ENCODE results near the gene OR2W1.

DNA sequence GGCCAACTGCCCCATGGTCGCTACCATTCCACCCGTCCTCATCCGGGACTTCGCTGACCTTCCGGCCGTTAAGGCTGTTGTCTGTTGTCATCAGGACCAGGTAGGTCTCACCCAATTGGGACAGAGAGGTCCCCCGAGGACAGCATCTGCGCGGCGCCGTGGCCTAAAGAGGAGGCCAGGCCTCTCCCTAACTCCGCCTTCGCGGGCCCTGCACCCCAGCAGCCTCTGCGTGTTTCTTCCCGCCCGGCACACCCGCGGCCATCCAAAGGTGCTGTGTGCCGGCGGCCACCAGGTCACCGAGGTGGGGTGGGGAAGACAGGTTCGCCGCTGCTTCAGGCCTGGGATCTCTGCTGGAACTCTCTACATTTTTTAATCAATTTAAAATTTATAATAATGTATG is 9.0 kb downstream of the OR2W1 start:
- no peak for TF ChIP-seq YY1 (IDR thresholded peaks at IDR 0.05; ENCODE audit: insufficient read depth, insufficient read length)
- no peak for TF ChIP-seq ZNF274 (IDR thresholded peaks at IDR 0.05; ENCODE audit: low read depth, low read length)
